ENCODE data around the gene PRR27.
"Not testable (repeated sequence)": the region's sequence is repeated elsewhere in the genome, so short reads cannot be mapped to it uniquely, and the experiment has no call there.

The PRR27 gene

GRCh38 chr4:70195425-70195824 lies 41.4 kb downstream of the PRR27 start, which contains the start of gene ODAM:
TSS of gene ODAM (plus strand) at chr4:70195725. CDS start at chr4:70196544, 819 bp downstream.
- H3K4me3 ChIP-seq (ENCODE audit: low read depth, low read length): no peak within 1 kb of the TSS
- TF ChIP-seq CTCF (IDR thresholded peaks at IDR 0.05; ENCODE audit: borderline replicate concordance, insufficient read depth, low read depth, low read length): no peak

GRCh38 chr4:70196857-70197256 lies 42.8 kb downstream of the PRR27 start:
- TF ChIP-seq CTCF (IDR thresholded peaks at IDR 0.05; ENCODE audit: borderline replicate concordance, insufficient read depth, low read depth, low read length): no peak
- H3K4me3 ChIP-seq (ENCODE audit: low read depth, low read length): no peak overlapping the region

- no peak overlapping the region for H3K4me3 ChIP-seq (ENCODE audit: low read depth, low read length)
- no peak for TF ChIP-seq CTCF (IDR thresholded peaks at IDR 0.05; ENCODE audit: borderline replicate concordance, insufficient read depth, low read depth, low read length)
These were observed 43.8 kb downstream of the PRR27 start for GRCh38 chr4:70197842-70198241.

GRCh38 chr4:70203601-70204000 lies 49.6 kb downstream of the PRR27 start:
- no peak for TF ChIP-seq CTCF (IDR thresholded peaks at IDR 0.05; ENCODE audit: borderline replicate concordance, insufficient read depth, low read depth, low read length)
- H3K4me3 ChIP-seq (ENCODE audit: low read depth, low read length): no peak overlapping the region

GRCh38 chr4:70212752-70213151 lies 58.7 kb downstream of the PRR27 start:
- H3K4me3 ChIP-seq (ENCODE audit: low read depth, low read length): not testable (repeated sequence)
